Measurements from ENCODE around the gene FAM53B.

The FAM53B gene

DNA sequence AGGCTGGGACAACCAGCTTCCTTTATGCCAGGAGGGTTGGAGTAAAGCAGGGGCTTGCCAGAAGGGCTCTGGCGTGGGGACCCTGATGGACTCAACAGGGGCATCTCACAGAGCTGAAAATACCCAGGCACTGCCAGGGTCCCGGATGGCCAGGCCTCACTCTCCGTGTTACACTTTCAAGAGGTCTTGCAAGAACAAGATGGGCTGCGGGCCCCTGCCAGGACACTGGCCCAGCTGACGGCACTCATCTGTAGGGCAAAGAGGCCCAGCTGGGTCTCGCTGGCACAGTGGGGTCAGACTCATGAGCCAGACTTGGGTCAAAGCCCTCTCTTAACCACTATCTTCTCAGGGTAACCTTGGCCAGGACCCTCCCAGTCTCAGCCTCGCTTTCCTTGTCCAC, 90.9 kb downstream of the FAM53B start:
- DNase-seq (ENCODE audit: low read depth), result no peak
- H3K4me3 ChIP-seq (ENCODE audit: low read length), result no peak overlapping the region
- TF ChIP-seq, protein P1, sequence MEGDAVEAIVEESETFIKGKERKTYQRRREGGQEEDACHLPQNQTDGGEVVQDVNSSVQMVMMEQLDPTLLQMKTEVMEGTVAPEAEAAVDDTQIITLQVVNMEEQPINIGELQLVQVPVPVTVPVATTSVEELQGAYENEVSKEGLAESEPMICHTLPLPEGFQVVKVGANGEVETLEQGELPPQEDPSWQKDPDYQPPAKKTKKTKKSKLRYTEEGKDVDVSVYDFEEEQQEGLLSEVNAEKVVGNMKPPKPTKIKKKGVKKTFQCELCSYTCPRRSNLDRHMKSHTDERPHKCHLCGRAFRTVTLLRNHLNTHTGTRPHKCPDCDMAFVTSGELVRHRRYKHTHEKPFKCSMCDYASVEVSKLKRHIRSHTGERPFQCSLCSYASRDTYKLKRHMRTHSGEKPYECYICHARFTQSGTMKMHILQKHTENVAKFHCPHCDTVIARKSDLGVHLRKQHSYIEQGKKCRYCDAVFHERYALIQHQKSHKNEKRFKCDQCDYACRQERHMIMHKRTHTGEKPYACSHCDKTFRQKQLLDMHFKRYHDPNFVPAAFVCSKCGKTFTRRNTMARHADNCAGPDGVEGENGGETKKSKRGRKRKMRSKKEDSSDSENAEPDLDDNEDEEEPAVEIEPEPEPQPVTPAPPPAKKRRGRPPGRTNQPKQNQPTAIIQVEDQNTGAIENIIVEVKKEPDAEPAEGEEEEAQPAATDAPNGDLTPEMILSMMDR (IDR thresholded peaks at IDR 0.05; ENCODE audit: insufficient read depth, low read depth, low read length, missing control alignments), result no peak

DNA sequence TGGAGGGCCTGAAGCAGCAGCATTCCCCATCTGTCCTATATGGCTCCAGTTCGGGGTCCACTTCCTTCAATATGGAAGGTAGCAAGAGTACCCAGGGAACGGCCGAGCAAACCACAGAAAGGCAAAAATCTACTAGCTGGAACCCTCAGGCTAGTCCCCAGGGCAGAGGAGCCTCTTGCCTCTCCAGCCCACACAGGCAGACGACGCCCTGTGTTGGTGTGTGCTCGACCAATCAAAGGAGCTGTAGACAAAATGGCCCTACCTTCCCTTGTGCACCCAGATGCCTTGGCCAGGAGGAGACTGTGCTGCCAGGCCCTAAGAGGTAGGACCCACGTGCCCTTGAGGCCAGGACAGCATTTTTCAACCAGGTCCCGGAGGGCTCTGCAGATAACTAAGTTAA, 91.5 kb downstream of the FAM53B start:
- no peak for DNase-seq (ENCODE audit: low read depth)
- TF ChIP-seq, protein P1 (IDR thresholded peaks at IDR 0.05; ENCODE audit: insufficient read depth, low read depth, low read length, missing control alignments), result no peak
- H3K4me3 ChIP-seq (ENCODE audit: low read length), result no peak overlapping the region

DNA sequence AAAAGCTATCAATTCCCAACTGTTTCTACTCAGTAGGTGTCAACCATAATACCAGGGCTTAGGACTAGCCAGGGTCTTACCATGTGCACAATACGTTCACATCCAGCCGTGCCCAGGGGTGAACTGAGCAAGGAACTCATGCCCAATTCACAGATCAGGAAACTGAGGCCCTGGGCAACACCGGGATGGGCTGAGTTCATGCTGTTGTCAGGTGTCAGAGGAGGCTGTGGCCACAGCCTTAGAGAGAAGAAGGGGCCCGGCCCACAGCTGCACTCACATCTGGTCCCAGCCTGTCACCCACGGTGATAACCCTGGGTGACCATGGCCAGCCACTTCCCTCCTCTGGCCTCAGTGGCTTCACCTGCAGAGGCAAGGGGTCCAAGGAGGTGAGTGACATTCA, 92.0 kb downstream of the FAM53B start:
- no peak overlapping the region for H3K4me3 ChIP-seq (ENCODE audit: low read length)
- no peak for DNase-seq (ENCODE audit: low read depth)
- TF ChIP-seq, protein P1 (IDR thresholded peaks at IDR 0.05; ENCODE audit: insufficient read depth, low read depth, low read length, missing control alignments), result no peak

DNA sequence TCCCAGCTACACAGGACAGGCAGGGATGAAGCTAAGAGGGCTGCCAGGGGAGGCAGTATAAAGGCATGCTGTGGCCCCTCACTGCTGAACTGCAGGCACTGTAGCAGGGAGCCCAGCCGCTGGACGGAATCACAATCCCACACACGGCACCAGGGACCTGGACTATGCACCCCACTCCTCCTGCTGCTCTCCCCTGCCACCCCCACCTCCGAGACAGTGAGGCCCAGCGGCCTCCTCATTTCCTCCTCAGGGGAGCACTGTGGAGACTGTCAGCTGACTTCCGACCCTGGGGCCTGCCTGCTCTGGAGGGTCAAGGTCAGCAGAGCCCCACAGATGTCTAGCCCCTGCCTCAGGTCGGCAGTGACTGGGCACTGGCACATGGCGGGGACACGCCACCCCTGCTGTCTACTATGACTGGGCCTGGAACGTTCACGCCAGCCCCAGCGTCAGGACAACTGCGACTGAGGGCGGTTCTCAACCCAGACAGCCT, 92.7 kb downstream of the FAM53B start:
- DNase-seq (ENCODE audit: low read depth), result no peak
- TF ChIP-seq, protein P1 (IDR thresholded peaks at IDR 0.05; ENCODE audit: insufficient read depth, low read depth, low read length, missing control alignments), result no peak
- no peak overlapping the region for H3K4me3 ChIP-seq (ENCODE audit: low read length)

DNA sequence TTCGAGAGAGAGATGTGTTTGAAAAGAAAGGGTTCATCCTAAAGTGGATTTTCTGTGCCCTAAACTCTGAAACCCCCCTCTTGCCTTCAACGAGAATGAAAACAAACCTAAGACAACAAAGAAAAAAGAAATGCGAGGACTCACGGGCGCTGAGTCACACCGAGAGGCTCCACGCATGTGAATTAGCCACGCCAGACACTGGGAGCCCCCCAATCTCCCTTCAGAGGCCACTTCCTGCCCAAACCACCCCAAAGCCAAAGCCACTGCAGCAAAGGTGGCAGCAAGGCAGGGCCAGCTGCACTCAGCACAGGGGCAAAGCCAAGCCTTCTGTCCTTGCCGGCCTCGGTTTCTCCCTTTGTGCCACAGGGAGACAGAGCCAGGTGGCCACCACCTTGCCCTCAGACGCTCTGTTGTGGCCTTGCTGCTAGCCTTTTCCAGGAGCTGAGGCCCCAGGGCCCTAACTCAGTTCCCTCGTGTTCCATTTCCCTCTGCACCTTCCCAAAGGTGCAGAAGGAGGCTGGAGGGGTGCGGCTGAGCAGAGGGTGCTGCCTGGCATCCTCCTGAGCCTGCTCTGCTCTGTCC, 93.3 kb downstream of the FAM53B start:
- TF ChIP-seq, protein P1 (IDR thresholded peaks at IDR 0.05; ENCODE audit: insufficient read depth, low read depth, low read length, missing control alignments), result no peak
- H3K4me3 ChIP-seq (ENCODE audit: low read length), result no peak overlapping the region
- DNase-seq (ENCODE audit: low read depth), result no peak

DNA sequence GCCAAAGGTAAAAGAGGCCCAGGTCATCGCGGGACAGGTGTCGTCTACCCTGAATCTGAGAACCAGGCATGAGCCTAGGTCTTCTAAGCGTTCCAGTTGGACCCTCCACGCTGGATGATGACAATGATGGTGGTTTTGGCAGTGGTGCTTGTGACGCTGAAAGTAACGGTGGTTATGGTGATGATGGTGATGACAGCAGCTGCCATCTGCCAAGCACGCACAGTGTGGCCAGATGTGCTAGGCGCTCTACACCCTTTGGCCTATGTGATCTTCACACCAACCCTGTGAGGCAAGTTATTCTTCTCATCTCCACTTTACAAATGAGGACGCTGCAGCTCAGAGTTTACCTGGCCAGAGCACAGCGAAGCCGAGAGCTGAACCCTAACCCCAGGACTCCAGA, 93.9 kb downstream of the FAM53B start:
- TF ChIP-seq, protein P1 (IDR thresholded peaks at IDR 0.05; ENCODE audit: insufficient read depth, low read depth, low read length, missing control alignments), result no peak
- DNase-seq (ENCODE audit: low read depth), result no peak
- no peak overlapping the region for H3K4me3 ChIP-seq (ENCODE audit: low read length)

DNA sequence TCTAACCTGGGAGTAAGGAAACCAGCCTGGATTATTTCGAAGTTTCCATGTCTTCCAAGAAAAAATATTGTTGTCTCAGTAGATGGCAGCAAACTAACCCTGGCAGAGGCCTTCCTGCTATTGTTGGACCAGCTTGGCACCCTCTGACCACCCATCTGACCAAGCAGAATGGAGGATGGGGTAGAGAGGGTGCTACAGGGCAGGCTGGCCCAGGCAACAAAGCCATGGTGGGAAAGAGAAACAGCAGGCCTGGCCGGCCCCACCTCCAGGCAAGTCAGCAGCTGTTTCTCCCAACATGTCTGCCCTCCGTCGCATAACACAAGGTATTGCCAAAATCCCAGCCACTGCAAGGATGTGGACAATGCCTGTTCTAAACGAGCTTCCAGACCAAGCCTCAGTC, 95.0 kb downstream of the FAM53B start:
- TF ChIP-seq, protein P1 (IDR thresholded peaks at IDR 0.05; ENCODE audit: insufficient read depth, low read depth, low read length, missing control alignments), result peak; percentile 3
- DNase-seq (ENCODE audit: low read depth), result peak; percentile 84
- H3K4me3 ChIP-seq (ENCODE audit: low read length), result no peak overlapping the region

All from epithelial cell of esophagus (primary cell).